ENCODE data around the gene LRRC36. TPM values are rescaled to one million over a fixed set of nuclear protein-coding genes. Genes with fewer than 3 reads are reported as not detected.

The LRRC36 gene
- total and polyA plus RNA-seq, 10 of the 15 experiments (the other 5 are each of a cell fraction or from before 2014, with no cell fraction given), result 0.45 to 2.0 (median 0.75) TPM; not detected in 1

GRCh38 chr16:67430977-67431774 lies 104.6 kb downstream of the LRRC36 start, which contains the start of gene HSD11B2:
HSD11B2 (plus strand) TSS chr16:67431121; CDS start chr16:67431249, 128 bp downstream.
- intact Hi-C loops (cut with micrococcal nuclease; ENCODE audit: unreplicated experiment) (no loop called here), in situ Hi-C loops (cut with MboI) (no loop called here)
- no TSS peak for BruUV-seq (replicated peaks)
- H3K4me1 ChIP-seq (ENCODE audit: control insufficient read depth, insufficient read depth, low read length), result peaks cover 15% of the 10 kb centered on the region
- no peak within 1 kb of the TSS for H3K9ac ChIP-seq (ENCODE audit: control insufficient read depth, insufficient read depth, low read length)
- 3% methylated on average over 52 of the region's 87 CpGs for WGBS (ENCODE audit: insufficient coverage, insufficient replicate concordance, low lambda C conversion rate, missing lambda C conversion rate)
- CTCF ChIA-PET, result interaction anchor here (0.9 kb wide), 1 partner anchor 16 kb away, joined by 3 read pairs; no protein-coding TSS in a partner anchor
- POLR2A ChIA-PET, result no interaction called here
- peak within 1 kb of the TSS; percentile 59 for H3K4me2 ChIP-seq (ENCODE audit: control insufficient read depth, insufficient read depth)
- ATAC-seq (peak; percentile 35), FAIRE-seq (no peak), DNase-seq (ENCODE audit: low read depth, low spot score) (no peak)
- H3K27me3 ChIP-seq (replicated peaks in 1 of 2; ENCODE audit: control insufficient read depth in 2 of 2, insufficient read depth in 2 of 2, low read length in 1 of 2), result peaks cover 11 to 14% of the 10 kb centered on the region in 2 experiments
- H2AFZ ChIP-seq (ENCODE audit: control insufficient read depth, low read depth, low read length), result no peak within 1 kb of the TSS; the same call in 1 of the 2 replicates
- no peaks in the 10 kb centered on the region for H3K36me3 ChIP-seq (ENCODE audit: control insufficient read depth in 2 of 2, insufficient read depth in 2 of 2, low read length in 1 of 2)
- RAD21 ChIA-PET (ENCODE audit: unreplicated experiment), result interaction anchor here (0.7 kb wide), 1 partner anchor 880 kb away, joined by 3 read pairs; no protein-coding TSS in a partner anchor
- TF ChIP-seq IRF3 (IDR thresholded peaks at IDR 0.05) (no peak), SUZ12 (IDR thresholded peaks at IDR 0.05; ENCODE audit: unreplicated experiment) (peak; percentile 85), HDAC6 (IDR thresholded peaks at IDR 0.05; ENCODE audit: unreplicated experiment) (peak; percentile 52), BCLAF1 (IDR thresholded peaks at IDR 0.05) (no peak), TCF7 (IDR thresholded peaks at IDR 0.05; ENCODE audit: borderline replicate concordance) (no peak), ELK1 (IDR thresholded peaks at IDR 0.05; ENCODE audit: low read depth, low read length) (no peak), BRCA1 (IDR thresholded peaks at IDR 0.05; ENCODE audit: low read depth, low read length) (no peak), PAX5 (IDR thresholded peaks at IDR 0.05; ENCODE audit: borderline replicate concordance, low read depth, low read length) (no peak), WRNIP1 (IDR thresholded peaks at IDR 0.05; ENCODE audit: borderline replicate concordance, low read depth, low read length) (no peak), HDGF (IDR thresholded peaks at IDR 0.05) (no peak), YBX1 (IDR thresholded peaks at IDR 0.05) (no peak), REST (IDR thresholded peaks at IDR 0.05; ENCODE audit: low read depth, low read length) (no peak), NFYA (IDR thresholded peaks at IDR 0.05; ENCODE audit: borderline replicate concordance, low read depth, low read length) (no peak), MYB (IDR thresholded peaks at IDR 0.05; ENCODE audit: borderline replicate concordance, low read depth, low read length) (no peak)
- H3K27ac ChIP-seq (ENCODE audit: control insufficient read depth, insufficient read depth), result no peak within 1 kb of the TSS
- SMC1A ChIA-PET (ENCODE audit: uncharacterized antibody, unreplicated experiment), result no interaction called here
- H4K20me1 ChIP-seq (ENCODE audit: control insufficient read depth, insufficient read depth), result no peaks in the 10 kb centered on the region
- no peaks in the 10 kb centered on the region for H3K79me2 ChIP-seq (ENCODE audit: control insufficient read depth, insufficient read depth, low read length)
- no peaks in the 10 kb centered on the region for H3K9me3 ChIP-seq (replicated peaks; ENCODE audit: control insufficient read depth, insufficient read depth, low read length)
- H3K4me3 ChIP-seq, result peak within 1 kb of the TSS; percentile 42; the same call in 1 of the 2 replicates
